Erythroblast (primary cell): Measurements from ENCODE around the gene CCDC6.

ENCODE experiments used
- GATA1 ChIP-seq: IDR thresholded peaks from 2 replicates; pipeline ENCODE4 v1.6.1; 2011; ENCODE audit warnings: low read depth, mild to moderate bottlenecking, control low read depth, low read length, moderate library complexity
- POLR2A ChIP-seq: IDR thresholded peaks from 2 replicates; pipeline ENCODE4 v1.6.1; 2011; ENCODE audit warnings: mild to moderate bottlenecking, low read length

GRCh38 chr10:59887006-59887405, 19.4 kb downstream of the CCDC6 start:
- TF ChIP-seq POLR2A = no peak
- TF ChIP-seq GATA1 = no peak
